Osteocyte (in vitro differentiated cells): ENCODE results near the gene TPCN1. TPM values are rescaled to one million over a fixed set of nuclear protein-coding genes. Genes with fewer than 3 reads are reported as not detected.

ENCODE experiments used
- DNase-seq: peaks from one replicate; pipeline ENCODE4 v3.0.0; 2021; ENCODE audit warnings: mixed read lengths; ENCODE audit not compliant: unreplicated experiment; ENCODE audit errors: extremely low spot score
- H3K27ac Mint-ChIP-seq: one replicate; pipeline ENCODE4 v1.8.0; 2021; ENCODE audit warnings: mild to moderate bottlenecking, mixed read lengths; ENCODE audit not compliant: unreplicated experiment
- H3K27me3 Mint-ChIP-seq: one replicate; pipeline ENCODE4 v1.8.0; 2021; ENCODE audit warnings: mixed read lengths; ENCODE audit not compliant: unreplicated experiment
- H3K36me3 Mint-ChIP-seq: one replicate; pipeline ENCODE4 v1.8.0; 2021; ENCODE audit warnings: mixed read lengths; ENCODE audit not compliant: unreplicated experiment
- H3K4me1 Mint-ChIP-seq: one replicate; pipeline ENCODE4 v1.8.0; 2021; ENCODE audit warnings: mixed read lengths; ENCODE audit not compliant: unreplicated experiment
- H3K4me3 Mint-ChIP-seq: one replicate; pipeline ENCODE4 v1.8.0; 2021; ENCODE audit warnings: mild to moderate bottlenecking, moderate library complexity, mixed read lengths; ENCODE audit not compliant: unreplicated experiment
- H3K9me3 Mint-ChIP-seq: one replicate; pipeline ENCODE4 v1.8.0; 2021; ENCODE audit warnings: mixed read lengths; ENCODE audit not compliant: unreplicated experiment
- total RNA-seq: library from RNA; stranded (reverse); gene quantifications from 2 replicates; pipeline ENCODE4 v1.2.1, GENCODE V29; 2021
- TF ChIP-seq, protein P1 (sequence below): fragments of 200-600 bp; sonication (generic); IDR thresholded peaks from 2 replicates; pipeline ENCODE4 v1.5.0; 2021; ENCODE audit warnings: antibody characterized with exemption, mild to moderate bottlenecking, moderate library complexity

TPCN1 gene
- total RNA-seq, 1 donor from 2014 or later = 80.6 TPM

DNA sequence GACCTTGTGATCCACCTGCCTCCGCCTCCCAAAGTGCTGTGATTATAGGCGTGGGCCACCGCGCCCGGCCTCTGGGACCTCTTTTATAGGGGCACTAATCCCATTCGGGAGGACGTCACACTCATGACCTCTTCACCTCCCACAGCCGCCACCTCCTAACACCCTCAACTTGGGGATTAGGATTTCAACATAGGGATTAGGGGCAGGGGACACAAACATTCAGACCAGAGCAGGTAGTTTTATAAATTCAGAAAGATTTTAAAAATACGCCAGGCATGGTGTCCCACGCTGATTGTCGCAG lies 49.4 kb downstream of the TPCN1 start:
- H3K27ac Mint-ChIP-seq = peak overlapping the region; percentile 27

DNA sequence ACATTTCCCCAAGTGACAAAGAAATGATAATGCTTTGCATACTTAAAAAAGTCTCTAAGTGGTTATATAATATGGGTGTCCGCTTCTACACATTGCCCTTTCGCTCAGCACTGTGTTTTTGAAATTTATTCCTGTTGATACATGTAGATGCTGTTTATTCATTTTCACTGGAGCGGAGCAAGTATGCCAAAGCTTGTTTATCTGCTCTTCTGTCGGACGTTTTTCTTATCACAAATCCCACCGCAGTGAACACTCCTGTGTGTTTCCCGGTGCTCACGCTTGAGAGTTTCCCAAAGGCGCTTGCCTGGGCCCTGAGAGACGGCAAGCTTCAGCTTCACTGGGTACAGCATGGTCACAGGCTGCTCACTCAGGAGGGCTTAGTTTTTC lies 50.2 kb downstream of the TPCN1 start:
- Mint-ChIP-seq H3K9me3 (no peaks in the 10 kb centered on the region), H3K27ac (peak overlapping the region; percentile 97), H3K4me1 (peaks cover 32% of the 10 kb centered on the region), H3K4me3 (peak overlapping the region; percentile 38), H3K36me3 (peaks cover 20% of the 10 kb centered on the region), H3K27me3 (no peaks in the 10 kb centered on the region)
- DNase-seq = no peak
- TF ChIP-seq, protein P1, sequence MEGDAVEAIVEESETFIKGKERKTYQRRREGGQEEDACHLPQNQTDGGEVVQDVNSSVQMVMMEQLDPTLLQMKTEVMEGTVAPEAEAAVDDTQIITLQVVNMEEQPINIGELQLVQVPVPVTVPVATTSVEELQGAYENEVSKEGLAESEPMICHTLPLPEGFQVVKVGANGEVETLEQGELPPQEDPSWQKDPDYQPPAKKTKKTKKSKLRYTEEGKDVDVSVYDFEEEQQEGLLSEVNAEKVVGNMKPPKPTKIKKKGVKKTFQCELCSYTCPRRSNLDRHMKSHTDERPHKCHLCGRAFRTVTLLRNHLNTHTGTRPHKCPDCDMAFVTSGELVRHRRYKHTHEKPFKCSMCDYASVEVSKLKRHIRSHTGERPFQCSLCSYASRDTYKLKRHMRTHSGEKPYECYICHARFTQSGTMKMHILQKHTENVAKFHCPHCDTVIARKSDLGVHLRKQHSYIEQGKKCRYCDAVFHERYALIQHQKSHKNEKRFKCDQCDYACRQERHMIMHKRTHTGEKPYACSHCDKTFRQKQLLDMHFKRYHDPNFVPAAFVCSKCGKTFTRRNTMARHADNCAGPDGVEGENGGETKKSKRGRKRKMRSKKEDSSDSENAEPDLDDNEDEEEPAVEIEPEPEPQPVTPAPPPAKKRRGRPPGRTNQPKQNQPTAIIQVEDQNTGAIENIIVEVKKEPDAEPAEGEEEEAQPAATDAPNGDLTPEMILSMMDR = no peak

More for the DNA sequence above, 49.4 kb downstream of the TPCN1 start:
- Mint-ChIP-seq H3K36me3 (peaks cover 26% of the 10 kb centered on the region), H3K4me3 (no peak overlapping the region), H3K4me1 (peaks cover 32% of the 10 kb centered on the region), H3K27me3 (no peaks in the 10 kb centered on the region), H3K9me3 (no peaks in the 10 kb centered on the region)
- no peak for DNase-seq
- TF ChIP-seq, protein P1 = no peak

DNA sequence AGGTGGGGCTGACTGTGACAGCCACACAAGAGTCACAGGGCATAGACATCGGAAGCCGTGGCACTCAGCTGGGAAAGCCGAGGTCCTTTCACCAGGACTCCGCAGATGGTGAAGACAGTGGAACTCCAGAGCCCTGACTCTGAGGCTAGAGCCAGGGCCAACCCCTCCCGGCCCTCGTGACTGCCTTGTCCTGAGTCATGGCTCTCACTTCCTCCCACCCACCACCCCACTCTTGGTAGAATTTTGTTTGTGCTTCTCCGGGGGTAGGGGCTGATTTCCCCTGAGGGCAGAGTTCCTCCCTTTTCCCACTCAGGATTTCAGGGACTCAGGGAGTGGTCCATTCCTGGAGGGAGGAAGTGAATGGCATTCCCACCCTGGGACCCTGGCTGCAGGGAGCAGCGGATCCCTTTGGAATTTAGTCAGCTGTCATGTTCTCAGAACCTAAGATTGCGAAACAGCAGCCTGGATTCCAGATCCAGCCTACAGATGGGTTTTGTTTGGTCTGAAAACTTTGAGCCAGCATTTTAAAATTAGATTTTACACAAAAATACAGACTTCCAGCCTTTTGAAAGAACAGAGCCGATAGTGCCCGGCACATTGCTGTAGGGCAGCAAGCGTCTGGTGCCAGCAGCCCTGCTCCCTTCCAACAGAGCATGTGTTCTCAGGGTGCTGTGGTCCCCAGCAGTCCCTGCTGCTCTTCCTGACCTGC lies 50.7 kb downstream of the TPCN1 start:
- H3K27ac Mint-ChIP-seq = peak overlapping the region; percentile 97
- peaks cover 32% of the 10 kb centered on the region for H3K4me1 Mint-ChIP-seq
- no peaks in the 10 kb centered on the region for H3K27me3 Mint-ChIP-seq
- H3K4me3 Mint-ChIP-seq = peak overlapping the region; percentile 38
- H3K9me3 Mint-ChIP-seq = no peaks in the 10 kb centered on the region
- DNase-seq = no peak
- TF ChIP-seq, protein P1 = no peak
- H3K36me3 Mint-ChIP-seq = peaks cover 18% of the 10 kb centered on the region

DNA sequence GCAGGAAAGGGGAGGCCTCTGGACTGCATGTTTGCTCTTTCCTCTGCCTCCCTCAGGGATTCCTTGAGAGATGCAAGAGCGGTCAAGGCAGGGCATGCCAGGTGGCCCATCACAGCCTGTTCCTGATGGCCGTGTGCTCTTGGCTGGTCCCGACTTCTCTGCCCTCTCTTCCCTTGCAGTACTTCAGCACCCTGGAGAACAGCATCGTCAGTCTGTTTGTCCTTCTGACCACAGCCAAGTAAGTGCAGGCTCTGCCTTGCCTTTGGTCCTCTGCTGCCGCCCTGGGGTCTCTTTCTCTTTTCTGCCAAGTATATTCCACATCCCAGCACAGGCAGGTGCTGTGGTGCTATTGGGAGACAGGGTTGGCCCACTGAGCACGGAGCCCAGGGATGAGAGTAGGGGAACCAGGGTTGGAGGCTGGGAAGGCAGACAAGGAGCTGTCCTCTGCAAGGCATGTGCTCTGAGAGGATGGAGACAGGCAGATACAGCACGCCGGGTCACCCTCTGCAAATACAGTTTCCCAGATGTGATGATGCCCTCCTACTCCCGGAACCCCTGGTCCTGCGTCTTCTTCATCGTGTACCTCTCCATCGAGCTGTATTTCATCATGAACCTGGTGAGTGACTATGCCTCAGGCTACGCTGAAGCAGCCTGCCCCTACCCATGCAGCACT lies 51.9 kb downstream of the TPCN1 start:
- Mint-ChIP-seq H3K27me3 (no peaks in the 10 kb centered on the region), H3K36me3 (peaks cover 23% of the 10 kb centered on the region), H3K9me3 (no peaks in the 10 kb centered on the region), H3K4me3 (no peak overlapping the region), H3K27ac (peak overlapping the region; percentile 97), H3K4me1 (peaks cover 32% of the 10 kb centered on the region)
- no peak for DNase-seq
- TF ChIP-seq, protein P1 = no peak

DNA sequence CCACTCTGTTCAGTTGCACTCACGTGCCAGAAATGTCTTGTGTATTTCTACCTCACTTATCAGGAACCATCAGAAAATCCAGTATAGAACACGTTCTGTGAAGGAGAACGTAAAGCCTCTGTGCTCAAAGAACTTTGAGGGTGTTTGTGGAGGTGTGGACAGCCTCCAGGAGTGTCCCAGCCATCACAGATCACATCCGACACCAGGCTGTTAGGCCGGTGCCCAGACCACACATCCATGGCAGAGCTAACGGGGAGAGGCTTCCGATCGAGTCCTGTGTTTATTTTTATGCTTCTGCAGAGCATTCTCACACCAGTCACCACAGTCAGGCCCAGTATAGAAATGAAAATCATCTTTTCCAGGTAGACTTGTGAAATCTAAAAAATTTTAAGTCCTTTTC lies 53.6 kb downstream of the TPCN1 start:
- peaks cover 24% of the 10 kb centered on the region for H3K36me3 Mint-ChIP-seq

More for the DNA sequence above, 53.6 kb downstream of the TPCN1 start:
- TF ChIP-seq, protein P1 = no peak
- no peak for DNase-seq
- H3K27ac Mint-ChIP-seq = no peak overlapping the region
- H3K4me1 Mint-ChIP-seq = peaks cover 29% of the 10 kb centered on the region
- H3K4me3 Mint-ChIP-seq = no peak overlapping the region
- H3K27me3 Mint-ChIP-seq = no peaks in the 10 kb centered on the region
- no peaks in the 10 kb centered on the region for H3K9me3 Mint-ChIP-seq
